SK-N-SH (cell line): ENCODE results near the gene PTBP1. TPM values are rescaled to one million over a fixed set of nuclear protein-coding genes. Genes with fewer than 3 reads are reported as not detected.

ENCODE experiments used
- CTCF ChIA-PET: fragments of 300-600, 350-600 bp; formaldehyde crosslinking; extraction: SDS; loops from one replicate; lab custom pipeline; 2021; lab: Yijun Ruan, JAX
- POLR2A ChIA-PET: fragments of 350-600 bp; sonication (Branson Sonifier 250); formaldehyde crosslinking; extraction: SDS; loops from one replicate; lab custom pipeline; 2020; ENCODE audit warnings: antibody characterized with exemption, inconsistent platforms; lab: Yijun Ruan, JAX
- DNase-seq: peaks from one replicate; pipeline ENCODE4 v3.0.0; 2012
- H2AFZ ChIP-seq: fragments of 200-600 bp; sonication (generic); 2 replicates; pipeline ENCODE4 v1.8.1; 2016; ENCODE audit warnings: antibody characterized with exemption, mild to moderate bottlenecking, low read depth
- H3F3A ChIP-seq: fragments of 200-600 bp; sonication (generic); replicated peaks from 2 replicates; pipeline ENCODE3; 2016; ENCODE audit warnings: antibody characterized with exemption, mild to moderate bottlenecking; ENCODE audit not compliant: insufficient read depth
- H3K27ac ChIP-seq, 2 experiments: fragments of 200-500 bp in 1 of 2; fragments of 200-600 bp in 1 of 2; sonication (Bioruptor generic) in 1 of 2; sonication (generic), shearing (Covaris generic) in 1 of 2; 2 replicates each; pipeline versions ENCODE4 v1.5.1 to v1.6.1; 2014 to 2016; ENCODE audit warnings: low read depth in 2 of 2, inconsistent platforms in 1 of 2, low read length in 1 of 2, mild to moderate bottlenecking in 1 of 2, mixed read lengths in 1 of 2
- H3K27me3 ChIP-seq: fragments of 200-600 bp; sonication (generic), shearing (Covaris generic); 2 replicates; pipeline ENCODE4 v1.6.1; 2016; ENCODE audit warnings: mixed run types; ENCODE audit not compliant: insufficient read depth
- H3K36me3 ChIP-seq, 2 experiments: fragments of 200-500 bp in 1 of 2; fragments of 200-600 bp in 1 of 2; sonication (Bioruptor generic) in 1 of 2; sonication (generic) in 1 of 2; replicated peaks in 1 of 2; 2 replicates each; pipeline versions ENCODE3 to v1.5.1; 2014 to 2016; ENCODE audit warnings: low read length in 1 of 2, mild to moderate bottlenecking in 1 of 2; ENCODE audit not compliant: insufficient read depth in 2 of 2, control insufficient read depth in 1 of 2
- H3K4me1 ChIP-seq, 2 experiments: fragments of 200-500 bp in 1 of 2; fragments of 200-600 bp in 1 of 2; sonication (Bioruptor generic) in 1 of 2; sonication (generic), shearing (Covaris generic) in 1 of 2; 2 replicates each; pipeline versions ENCODE4 v1.5.1 to v1.6.1; 2014 to 2016; ENCODE audit warnings: low read depth in 1 of 2, low read length in 1 of 2, mixed run types in 1 of 2; ENCODE audit not compliant: insufficient read depth in 2 of 2, control insufficient read depth in 1 of 2
- H3K4me2 ChIP-seq: fragments of 200-600 bp; sonication (generic), shearing (Covaris generic); 2 replicates; pipeline ENCODE4 v1.6.1; 2017; ENCODE audit warnings: mixed run types
- H3K4me3 ChIP-seq, 2 experiments: fragments of 200-500 bp in 1 of 2; fragments of 200-600 bp in 1 of 2; sonication (Bioruptor generic) in 1 of 2; sonication (generic), shearing (Covaris generic) in 1 of 2; 2 replicates each; pipeline versions ENCODE4 v1.5.1 to v1.8.1; 2014 to 2016; ENCODE audit warnings: low read depth in 2 of 2, inconsistent platforms in 1 of 2, low read length in 1 of 2, mild to moderate bottlenecking in 1 of 2, mixed read lengths in 1 of 2, moderate library complexity in 1 of 2
- H3K79me2 ChIP-seq: fragments of 200-600 bp; sonication (generic); 2 replicates; pipeline ENCODE4 v1.8.1; 2017; ENCODE audit warnings: mild to moderate bottlenecking; ENCODE audit not compliant: insufficient read depth
- H3K9ac ChIP-seq: fragments of 200-600 bp; sonication (generic); 2 replicates; pipeline ENCODE4 v1.6.1; 2017; ENCODE audit warnings: mixed run types
- H3K9me2 ChIP-seq: fragments of 200-600 bp; sonication (generic); 2 replicates; pipeline ENCODE4 v1.6.1; 2017; ENCODE audit warnings: mixed run types
- H3K9me3 ChIP-seq: fragments of 200-600 bp; sonication (generic); 2 replicates; pipeline ENCODE4 v1.6.1; 2017; ENCODE audit warnings: mixed run types, mild to moderate bottlenecking, moderate library complexity
- H4K20me1 ChIP-seq: fragments of 200-600 bp; sonication (generic); 2 replicates; pipeline ENCODE4 v1.6.1; 2017; ENCODE audit warnings: mild to moderate bottlenecking, mixed run types; ENCODE audit not compliant: insufficient read depth
- FOXJ3 ChIP-seq: sonication (generic); formaldehyde crosslinking; IDR thresholded peaks from 2 replicates; pipeline ENCODE4 v1.5.1; 2020; ENCODE audit warnings: mild to moderate bottlenecking, missing genetic modification reagents
- GATA2 ChIP-seq: sonication (generic); formaldehyde crosslinking; IDR thresholded peaks from 2 replicates; pipeline ENCODE4 v1.5.0; 2020; ENCODE audit warnings: mild to moderate bottlenecking, missing genetic modification reagents
- MAX ChIP-seq: IDR thresholded peaks from 2 replicates; pipeline ENCODE4 v1.4.0; 2012; ENCODE audit warnings: low read depth
- MXI1 ChIP-seq: IDR thresholded peaks from 2 replicates; pipeline ENCODE4 v1.6.1; 2012; ENCODE audit warnings: mild to moderate bottlenecking, low read depth, low read length, improper control_type of control experiment
- NFIC ChIP-seq: IDR thresholded peaks from 2 replicates; pipeline ENCODE4 v1.4.0; 2012; ENCODE audit warnings: borderline replicate concordance
- RAD21 ChIP-seq: IDR thresholded peaks from 2 replicates; pipeline ENCODE4 v1.6.1; 2012; ENCODE audit warnings: mild to moderate bottlenecking, low read length
- RCOR1 ChIP-seq: fragments of 150-350 bp; IDR thresholded peaks from 2 replicates; pipeline ENCODE4 v1.6.1; 2017; ENCODE audit warnings: antibody characterized with exemption, low read length
- SIN3A ChIP-seq: IDR thresholded peaks from 2 replicates; pipeline ENCODE4 v1.6.1; 2012; ENCODE audit warnings: low read depth, mild to moderate bottlenecking, low read length, moderate library complexity, borderline replicate concordance
- TAF1 ChIP-seq: IDR thresholded peaks from 2 replicates; pipeline ENCODE4 v1.6.1; 2012; ENCODE audit warnings: low read depth, mild to moderate bottlenecking, low read length, moderate library complexity, borderline replicate concordance
- TCF12 ChIP-seq: IDR thresholded peaks from 2 replicates; pipeline ENCODE4 v1.4.0; 2012
- USF1 ChIP-seq: IDR thresholded peaks from 2 replicates; pipeline ENCODE4 v1.4.0; 2012; ENCODE audit warnings: low read depth, borderline replicate concordance
- USF2 ChIP-seq: fragments of 150-350 bp; IDR thresholded peaks from 2 replicates; pipeline ENCODE4 v1.6.1; 2017; ENCODE audit warnings: antibody characterized with exemption, low read length, low read depth, borderline replicate concordance
- WGBS: methylation state at CpG from one replicate; pipeline ENCODE4 v1.1.6; 2017; ENCODE audit warnings: low lambda C conversion rate; 5-methylcytosine and 5-hydroxymethylcytosine counted together
- polyA plus RNA-seq, 3 experiments: library from polyadenylated mRNA; depleted of rRNA; stranded (reverse); fragments of >200 nt; gene quantifications; 2 replicates each; pipeline ENCODE4 v1.2.3, GENCODE V29; 2012

Gene PTBP1
- polyA plus RNA-seq, 1 of the 3 experiments (the other 2 are of a cell fraction), result 243 TPM

- peak; percentile 47 for DNase-seq
- H3K4me3 ChIP-seq, result peak overlapping the region; percentile 21 to 85
- WGBS, result 37% methylated on average over 10 of the region's 17 CpGs
- H3K4me2 ChIP-seq, result peak overlapping the region; percentile 95
- ChIA-PET CTCF (interaction anchor here (0.9 to 1.3 kb wide), 5 partner anchors 11 to 420 kb away, joined by 3 to 5 read pairs (median 3); no protein-coding TSS in a partner anchor), POLR2A (interaction anchor here (1.2 kb wide), 1 partner anchor 15 kb away, joined by 4 read pairs; no protein-coding TSS in a partner anchor)
- TF ChIP-seq MXI1 (peak; percentile 63), RAD21 (0 out of 2 replicates have a peak, but pooled peaks have one; percentile 11), GATA2 (CRISPR knock-in tag) (peak; percentile 70), USF2 (no peak), FOXJ3 (no peak)
- H3K27me3 ChIP-seq, result no peaks in the 10 kb centered on the region
- H2AFZ ChIP-seq, result no peak overlapping the region
- H3K9me2 ChIP-seq, result no peaks in the 10 kb centered on the region
- H3K9me3 ChIP-seq, result no peaks in the 10 kb centered on the region
- H3K4me1 ChIP-seq, result peaks cover 29 to 47% of the 10 kb centered on the region in 2 experiments; a peak in 3 of 4 replicates
- no peaks in the 10 kb centered on the region for H3F3A ChIP-seq
- peaks cover 22 to 40% of the 10 kb centered on the region in 2 experiments for H3K36me3 ChIP-seq
- peak overlapping the region; percentile 31; the same call in 1 of the 2 replicates for H3K9ac ChIP-seq
- peaks cover 76% of the 10 kb centered on the region for H3K79me2 ChIP-seq
- H4K20me1 ChIP-seq, result peaks cover 76% of the 10 kb centered on the region
- peak overlapping the region; percentile 11 to 87; a peak in 3 of 4 replicates for H3K27ac ChIP-seq
These were observed 3.2 kb downstream of the PTBP1 start for GRCh38 chr19:800360-801029.

GRCh38 chr19:801030-801860 lies 4.0 kb downstream of the PTBP1 start:
- CTCF ChIA-PET, result interaction anchor here (0.9 to 1.5 kb wide), 8 partner anchors 10 to 419 kb away, joined by 3 to 5 read pairs (median 3); no protein-coding TSS in a partner anchor

More at GRCh38 chr19:801030-801860, 4.0 kb downstream of the PTBP1 start:
- Histone ChIP-seq H3F3A (no peaks in the 10 kb centered on the region), H3K79me2 (peaks cover 84% of the 10 kb centered on the region), H3K27me3 (no peaks in the 10 kb centered on the region), H3K4me2 (peak overlapping the region; percentile 95), H2AFZ (no peak overlapping the region), H3K9ac (no peak overlapping the region; the same call in 1 of the 2 replicates), H3K9me3 (no peaks in the 10 kb centered on the region), H4K20me1 (peaks cover 84% of the 10 kb centered on the region), H3K36me3 (peaks cover 22 to 48% of the 10 kb centered on the region in 2 experiments), H3K9me2 (no peaks in the 10 kb centered on the region), H3K27ac (peak overlapping the region in 1 of 2 experiments; percentile 87; a peak in 3 of 4 replicates), H3K4me1 (peaks cover 29 to 43% of the 10 kb centered on the region in 2 experiments; a peak in 3 of 4 replicates), H3K4me3 (peak overlapping the region in 1 of 2 experiments; percentile 21; a peak in 3 of 4 replicates)
- peak; percentile 80 for DNase-seq
- POLR2A ChIA-PET, result interaction anchor here (0.6 to 1.2 kb wide), 2 partner anchors 14 to 94 kb away, joined by 4 read pairs; no protein-coding TSS in a partner anchor
- TF ChIP-seq NFIC (peak; percentile 59), TAF1 (0 out of 2 replicates have a peak, but pooled peaks have one; percentile 16), SIN3A (peak; percentile 30; the same call in 1 of the 2 replicates), USF1 (no peak), RCOR1 (no peak), MAX (peak; percentile 86), MXI1 (peak; percentile 99), TCF12 (peak; percentile 45; the same call in 1 of the 2 replicates)
- WGBS, result 73% methylated on average over 12 of the region's 29 CpGs
